Activated CD4-positive, alpha-beta T cell treated with anti-CD3 and anti-CD28 coated beads, Interleukin-10, Interleukin-2, amounts not matched to agents 100 ng/mL and 50 ng/mL, durations not matched to agents 16 hours and 8 hours (primary cell): ENCODE data around the gene SPTB.
"Not testable (repeated sequence)": the region's sequence is repeated elsewhere in the genome, so short reads cannot be mapped to it uniquely, and the experiment has no call there.

Source experiments
- DNase-seq: peaks from one replicate; pipeline ENCODE4 v3.0.0-alpha.2; 2020

The SPTB gene

GRCh38 chr14:64879635-64880220, at the start of gene SPTB:
Gene SPTB, minus strand, starts transcription at chr14:64879907. Its CDS starts 56,813 bp downstream, at chr14:64823094.
- DNase-seq: peak; percentile 51

DNA sequence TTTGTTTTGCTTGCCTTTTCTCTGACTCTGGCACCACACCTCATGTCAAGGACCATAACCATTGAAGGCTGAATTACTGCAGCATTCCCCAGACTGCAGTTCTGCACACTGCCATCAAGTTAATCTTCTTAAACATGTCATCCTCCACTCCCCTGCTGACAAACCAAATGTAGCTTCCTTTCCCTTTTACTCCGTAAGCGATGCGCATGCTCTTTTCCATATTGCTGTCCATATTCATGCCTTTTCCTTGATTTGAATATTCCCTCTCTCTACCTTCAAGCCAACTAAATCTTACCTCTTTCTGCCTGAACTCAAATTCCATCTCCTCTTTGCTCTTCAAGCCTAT, 49.3 kb upstream of the SPTB start:
- DNase-seq: no peak

- DNase-seq: peak; percentile 22
Measured at GRCh38 chr14:64928239-64929013, 48.7 kb upstream of the SPTB start.

DNA sequence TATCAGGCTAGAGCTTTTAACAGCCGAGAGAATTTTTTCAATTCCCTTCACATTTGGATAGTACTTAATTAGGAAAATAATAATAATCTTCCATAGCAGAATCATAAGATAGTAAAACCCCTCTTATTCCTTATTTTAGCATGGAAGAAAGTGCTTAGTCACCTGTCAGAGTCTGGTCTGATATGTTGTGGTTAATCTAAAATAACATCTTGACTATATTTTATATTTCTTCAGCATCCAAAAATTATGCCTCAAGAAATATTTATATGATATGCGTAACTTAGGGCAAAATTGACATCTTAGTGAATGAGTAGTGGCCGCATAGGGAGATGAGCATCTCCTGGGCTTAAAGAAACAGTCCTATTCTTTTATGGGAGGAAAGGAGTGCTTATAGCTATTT, 47.3 kb upstream of the SPTB start:
- DNase-seq: no peak

GRCh38 chr14:64926398-64926995, 46.8 kb upstream of the SPTB start:
- no peak for DNase-seq

GRCh38 chr14:64923015-64923414, 43.3 kb upstream of the SPTB start:
- DNase-seq: no peak

- no peak for DNase-seq
Measured at GRCh38 chr14:64920465-64920864, 40.8 kb upstream of the SPTB start.

DNA sequence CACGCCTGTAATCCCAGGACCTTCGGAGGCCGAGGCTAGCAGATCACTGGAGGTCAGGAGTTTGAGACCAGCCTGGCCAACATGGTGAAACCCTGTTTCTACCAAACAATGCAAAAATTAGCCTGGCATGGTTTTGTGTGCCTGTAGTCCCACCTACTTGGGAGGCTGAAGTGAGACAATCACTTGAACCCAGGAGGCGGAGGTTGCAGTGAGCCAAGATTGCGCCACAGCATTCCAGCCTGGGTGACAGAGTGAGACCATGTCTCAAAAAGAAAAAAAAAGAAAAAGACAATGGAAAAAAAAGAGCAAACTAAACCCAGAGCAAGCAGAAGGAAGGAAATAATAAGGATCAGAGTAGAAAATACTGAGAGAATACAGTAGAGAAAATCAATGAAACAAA, 39.9 kb upstream of the SPTB start:
- no peak for DNase-seq

DNA sequence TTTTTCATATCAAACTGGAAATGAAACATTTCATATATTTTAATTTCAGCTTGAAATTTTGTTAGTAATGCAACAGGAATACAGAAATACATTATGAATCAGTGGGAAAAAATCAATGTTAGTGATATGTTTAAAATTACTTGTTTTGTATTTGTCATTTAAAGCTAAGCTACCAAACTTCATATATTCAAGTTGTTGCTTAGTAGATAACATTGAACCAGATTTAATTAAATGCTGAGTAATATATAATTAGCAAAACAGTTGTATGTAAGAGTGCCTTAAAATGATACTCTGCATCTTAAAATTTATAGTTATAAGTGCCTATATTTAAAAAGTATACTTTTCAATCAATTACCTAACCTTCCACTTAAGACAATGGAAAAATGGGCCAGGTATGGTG, 39.5 kb upstream of the SPTB start:
- DNase-seq: no peak

DNA sequence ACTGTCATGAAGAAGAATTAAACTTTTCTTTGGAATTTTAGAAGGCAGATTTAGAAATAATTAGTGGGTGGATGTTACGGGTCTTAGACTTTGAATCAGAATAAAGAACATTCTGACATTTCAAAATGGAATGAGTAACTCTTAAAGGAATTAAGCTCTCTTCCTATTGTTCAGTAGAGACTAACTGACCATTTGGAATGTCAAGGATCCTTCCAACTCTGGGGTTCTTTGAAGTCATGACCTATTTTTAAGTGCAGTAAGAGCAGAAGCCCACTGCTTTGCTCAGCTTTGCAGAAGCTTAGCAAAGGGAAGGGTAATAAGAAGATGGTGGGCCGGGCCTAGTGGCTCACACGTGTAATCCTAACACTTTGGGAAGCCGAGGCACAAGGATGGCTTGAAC, 38.5 kb upstream of the SPTB start:
- no peak for DNase-seq

DNA sequence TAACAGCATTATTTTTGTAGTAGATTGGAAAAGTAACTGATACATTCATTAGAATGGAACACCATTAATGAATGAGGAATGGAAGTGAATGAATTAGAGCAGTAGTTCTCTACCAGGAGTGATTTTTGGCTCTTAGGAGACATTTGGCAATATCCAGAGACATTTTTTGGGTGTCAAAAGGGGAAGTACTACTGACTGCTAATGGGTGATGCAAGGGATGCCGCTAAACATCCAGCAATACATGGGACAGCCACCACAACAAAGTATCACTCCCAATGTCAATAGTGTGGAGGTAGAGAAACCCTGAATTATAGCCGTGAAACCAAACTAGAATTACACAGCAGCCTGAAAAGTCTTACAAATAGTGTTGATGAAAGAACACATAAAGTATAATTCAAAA, 36.1 kb upstream of the SPTB start:
- no peak for DNase-seq

DNA sequence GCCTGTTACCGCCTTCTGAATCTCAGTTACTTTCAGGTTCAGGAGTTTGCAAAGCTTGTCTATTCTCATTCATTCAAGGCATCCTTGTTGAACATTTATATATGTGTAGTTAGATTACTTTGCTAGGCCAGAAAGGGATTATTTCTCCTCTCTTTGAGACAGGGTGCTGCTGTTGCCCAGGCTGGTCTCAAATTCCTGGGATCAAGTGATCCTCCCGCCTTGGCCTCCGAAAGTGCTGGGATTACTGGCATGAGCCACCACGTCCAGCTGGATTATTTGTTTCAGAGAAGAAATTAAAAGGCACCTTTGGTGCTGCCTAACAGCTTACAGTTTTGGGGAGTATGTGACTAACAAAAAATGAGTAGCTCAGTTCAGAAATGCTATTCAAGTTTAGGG, 35.3 kb upstream of the SPTB start:
- DNase-seq: no peak

GRCh38 chr14:64914237-64915028, 34.7 kb upstream of the SPTB start, which contains the start of gene CHURC1:
Gene CHURC1, plus strand, starts transcription at chr14:64914455. Its CDS starts 41 bp downstream, at chr14:64914496.
- DNase-seq: peak; percentile 98

DNA sequence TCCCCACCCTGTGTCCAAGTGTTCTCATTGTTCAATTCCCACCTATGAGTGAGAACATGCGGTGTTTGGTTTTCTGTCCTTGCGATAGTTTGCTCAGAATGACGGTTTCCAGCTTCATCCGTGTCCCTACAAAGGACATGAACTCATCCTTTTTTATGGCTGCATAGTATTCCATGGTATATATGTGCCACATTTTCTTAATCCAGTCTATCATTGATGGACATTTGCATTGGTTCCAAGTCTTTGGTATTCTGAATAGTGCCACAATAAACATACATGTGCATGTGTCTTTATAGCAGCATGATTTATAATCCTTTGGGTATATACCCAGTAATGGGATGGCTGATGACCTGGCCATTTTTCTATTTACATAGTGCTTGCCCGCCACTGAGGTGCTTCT, 33.8 kb upstream of the SPTB start:
- not testable (repeated sequence) for DNase-seq

DNA sequence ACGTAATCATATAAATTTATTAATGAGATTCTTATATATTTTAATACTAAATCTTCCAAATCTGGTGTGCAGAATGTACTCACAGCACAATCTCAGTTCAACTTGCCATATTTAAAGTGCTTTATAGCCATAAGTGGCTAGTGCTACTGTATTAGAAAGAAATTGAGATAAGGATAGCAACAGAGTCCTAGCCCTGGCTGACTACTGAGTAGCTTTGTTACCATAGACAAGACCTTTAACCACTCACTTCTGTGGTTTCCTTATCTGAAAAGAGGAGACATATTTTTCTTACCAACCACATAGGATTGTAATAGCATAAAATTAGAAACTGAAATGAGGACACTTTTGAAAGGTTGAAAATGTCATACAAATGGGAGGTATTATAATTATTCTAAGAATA, 32.6 kb upstream of the SPTB start:
- no peak for DNase-seq

GRCh38 chr14:64910847-64911495, 31.3 kb upstream of the SPTB start:
- no peak for DNase-seq

- no peak for DNase-seq
Measured at GRCh38 chr14:64906022-64906421, 26.3 kb upstream of the SPTB start.

- DNase-seq: no peak
Measured at GRCh38 chr14:64899958-64900357, 20.3 kb upstream of the SPTB start.

DNA sequence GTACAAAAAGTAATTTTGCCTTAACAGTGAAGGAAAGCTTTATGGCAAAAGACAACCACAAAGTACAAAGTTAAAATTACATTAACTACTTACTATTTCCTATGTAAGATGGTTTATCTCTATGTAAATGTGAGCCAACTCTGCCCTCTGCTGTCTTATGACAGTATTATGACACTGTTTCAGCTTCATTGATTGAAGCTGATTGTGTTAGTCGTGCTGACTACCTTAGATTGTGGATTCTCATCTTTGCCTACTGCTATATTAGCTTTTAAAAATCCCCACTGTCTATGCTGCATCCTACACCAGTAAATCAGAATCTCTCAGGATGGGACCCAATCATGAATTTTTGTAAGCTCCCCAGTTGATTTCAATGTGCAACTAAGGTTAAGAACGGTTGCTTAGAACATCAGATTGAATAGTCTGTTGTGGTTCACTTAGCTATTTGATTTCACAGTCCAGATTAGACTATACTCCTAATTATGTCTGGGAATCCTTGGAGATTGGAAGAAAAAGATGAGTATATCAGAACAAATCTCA, 12.2 kb upstream of the SPTB start:
- peak; percentile 55 for DNase-seq

- no peak for DNase-seq
Measured at GRCh38 chr14:64891173-64891838, 11.6 kb upstream of the SPTB start.

DNA sequence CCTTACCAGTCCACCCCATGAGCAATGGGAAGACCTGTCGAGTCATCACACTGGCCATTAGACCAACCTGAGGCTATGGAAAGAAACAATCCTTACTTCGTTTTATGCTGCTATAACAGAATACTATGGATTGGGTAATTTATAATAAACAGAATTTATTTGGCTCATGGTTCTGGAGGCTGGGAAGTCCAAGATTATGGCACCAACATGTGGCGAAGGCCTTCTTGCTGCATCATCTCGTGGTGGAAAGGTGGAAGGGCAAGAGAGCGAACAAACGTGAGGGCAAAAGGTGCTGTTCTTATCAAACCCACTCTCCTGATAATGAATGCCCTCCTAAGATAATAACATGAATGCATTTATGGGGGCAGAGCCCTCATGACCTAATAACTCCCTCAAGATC, 9.6 kb upstream of the SPTB start:
- no peak for DNase-seq

- no peak for DNase-seq
Measured at GRCh38 chr14:64885559-64885958, 5.9 kb upstream of the SPTB start.
